ENCODE data around the gene KCNG2. TPM values are rescaled to one million over a fixed set of nuclear protein-coding genes. Genes with fewer than 3 reads are reported as not detected.

The KCNG2 gene
- total and polyA plus RNA-seq, 2 of the 8 experiments (the other 6 are each of a cell fraction or from before 2014, with no cell fraction given): 0.19 to 0.74 TPM

DNA sequence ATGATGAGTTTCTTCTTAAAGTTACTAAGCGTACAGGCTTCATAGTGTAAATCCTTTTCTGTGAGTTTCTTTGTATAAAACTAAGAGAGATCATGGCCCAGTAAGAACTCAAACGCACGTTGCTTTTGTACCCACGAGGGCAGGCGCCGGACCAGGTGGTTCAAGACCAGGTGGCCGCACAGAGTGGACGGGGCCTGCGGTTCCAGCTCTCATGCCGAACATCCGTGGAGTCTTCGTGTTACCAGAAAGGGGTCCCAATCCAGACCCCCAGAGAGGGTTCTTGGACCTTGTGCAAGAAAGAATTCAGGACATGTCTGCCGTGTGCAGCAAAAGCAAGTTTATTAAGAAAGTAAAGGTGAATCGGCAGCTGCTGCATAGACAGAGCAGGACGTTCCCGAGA is 53.0 kb downstream of the KCNG2 start:
- ChIA-PET POLR2A (ENCODE audit: partially characterized antibody) (no interaction called here), CTCF (ENCODE audit: partially characterized antibody) (no interaction called here)
- no peak overlapping the region for H4K5ac ChIP-seq (ENCODE audit: insufficient read length, low read depth, low read length)
- H2AFZ ChIP-seq (ENCODE audit: low read length): no peak overlapping the region
- no peak overlapping the region for H2BK15ac ChIP-seq (ENCODE audit: low read length)
- H4K20me1 ChIP-seq (replicated peaks in 1 of 2; ENCODE audit: control insufficient read depth in 1 of 2, insufficient read depth in 2 of 2, low read length in 2 of 2): peaks cover 2 to 3% of the 10 kb centered on the region in 2 experiments
- H3K23me2 ChIP-seq (ENCODE audit: low read depth, low read length): 0 out of 2 replicates have a peak, but pooled peaks cover 3% of the 10 kb centered on the region
- no peaks in the 10 kb centered on the region for H3K79me1 ChIP-seq (ENCODE audit: low read depth, low read length)
- H3K4me2 ChIP-seq (ENCODE audit: insufficient read depth in 1 of 2, low read depth in 2 of 2, low read length in 2 of 2): no peak overlapping the region
- H3K4ac ChIP-seq (replicated peaks; ENCODE audit: insufficient read length, low read depth, low read length): no peak overlapping the region
- H3K9ac ChIP-seq (replicated peaks in 1 of 4; ENCODE audit: extremely low read depth in 1 of 4, low read depth in 3 of 4, low read length in 3 of 4): no peak overlapping the region
- no peaks in the 10 kb centered on the region for H3K27me3 ChIP-seq (replicated peaks in 1 of 4; ENCODE audit: control insufficient read depth in 3 of 4, extremely low read depth in 1 of 4, insufficient read depth in 3 of 4, low read length in 3 of 4)
- H2BK12ac ChIP-seq (ENCODE audit: low read depth, low read length): no peak overlapping the region
- H2BK20ac ChIP-seq (ENCODE audit: low read length): no peak overlapping the region
- TF ChIP-seq CHD1 (IDR thresholded peaks at IDR 0.05; ENCODE audit: low read depth, low read length) (no peak), HDAC2 (IDR thresholded peaks at IDR 0.05; ENCODE audit: borderline replicate concordance in 1 of 2, low read depth in 2 of 2, low read length in 2 of 2) (no peak), JUN (IDR thresholded peaks at IDR 0.05; ENCODE audit: low read depth, low read length) (no peak)
- TF ChIP-seq, protein P1, sequence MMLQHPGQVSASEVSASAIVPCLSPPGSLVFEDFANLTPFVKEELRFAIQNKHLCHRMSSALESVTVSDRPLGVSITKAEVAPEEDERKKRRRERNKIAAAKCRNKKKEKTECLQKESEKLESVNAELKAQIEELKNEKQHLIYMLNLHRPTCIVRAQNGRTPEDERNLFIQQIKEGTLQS (IDR thresholded peaks at IDR 0.05; ENCODE audit: insufficient read depth, low read depth, low read length): no peak
- FAIRE-seq: no peak
- no peak overlapping the region for H3K14ac ChIP-seq (ENCODE audit: insufficient read length)
- no peak overlapping the region for H3K4me3 ChIP-seq (ENCODE audit: extremely low read depth in 1 of 4, insufficient read depth in 2 of 4, low read depth in 3 of 4, low read length in 4 of 4)
- DNase-seq (ENCODE audit: low read depth in 1 of 2, low spot score in 2 of 2): peak in 1 of 2 experiments; percentile 29
- no peak overlapping the region for H2BK120ac ChIP-seq (replicated peaks; ENCODE audit: low read depth, low read length)
- no peak overlapping the region for H3K23ac ChIP-seq (ENCODE audit: insufficient read length)
- H3K9me3 ChIP-seq (ENCODE audit: insufficient read depth in 2 of 2, low read depth in 1 of 2, low read length in 1 of 2): no peaks in the 10 kb centered on the region; a peak in 1 of 4 replicates
- no peak overlapping the region for H2AK5ac ChIP-seq (ENCODE audit: low read depth, low read length)
- no peaks in the 10 kb centered on the region for H3K36me3 ChIP-seq (ENCODE audit: control insufficient read depth in 2 of 4, insufficient read depth in 4 of 4, low read length in 3 of 4)
- H3K18ac ChIP-seq (ENCODE audit: extremely low read depth, low read length): no peak overlapping the region
- no peak overlapping the region for H3K56ac ChIP-seq (replicated peaks; ENCODE audit: insufficient read length, low read depth, low read length)
- no peak overlapping the region for H2BK5ac ChIP-seq (ENCODE audit: low read depth, low read length)
- no peak overlapping the region for H4K8ac ChIP-seq (ENCODE audit: extremely low read depth, insufficient read depth, low read length)
- 88% methylated on average over 16 of the region's 16 CpGs; no CpG with 5 or more reads in 1 of the 2 experiments for WGBS, 2 experiments (ENCODE audit: extremely low coverage in 1 of 2, insufficient coverage in 1 of 2, insufficient read length in 1 of 2, insufficient replicate concordance in 2 of 2, low coverage in 1 of 2, low lambda C conversion rate in 2 of 2, missing lambda C conversion rate in 1 of 2)
- H3K27ac ChIP-seq (ENCODE audit: low read depth, low read length): no peak overlapping the region
- H4K91ac ChIP-seq (replicated peaks; ENCODE audit: insufficient read length, low read length): no peak overlapping the region
- no peaks in the 10 kb centered on the region; a peak in 1 of 7 replicates for H3K4me1 ChIP-seq (replicated peaks in 1 of 4; ENCODE audit: control insufficient read depth in 3 of 4, insufficient read depth in 4 of 4, low read length in 3 of 4)
- no peaks in the 10 kb centered on the region for H3K79me2 ChIP-seq (ENCODE audit: control insufficient read depth in 1 of 2, insufficient read depth in 2 of 2, low read length in 2 of 2)

Measured in H1 (cell line).